ENCODE data around the gene CDK3. TPM values are rescaled to one million over a fixed set of nuclear protein-coding genes. Genes with fewer than 3 reads are reported as not detected.

Gene CDK3
- total and polyA plus RNA-seq, 2 of the 4 experiments (the other 2 are of a cell fraction) = 0.72 to 8.8 TPM

Other genes starting within 250 kb of the CDK3 start
- 18.9 and 21.9 TPM in 2 replicates for gene GALK1, start 235.7 kb upstream of the CDK3 start, total RNA-seq (2012; rRNA removed)
- gene GALK1, start 235.7 kb upstream of the CDK3 start, polyA plus RNA-seq (2012; rRNA removed) = 19.9 and 28.7 TPM in 2 replicates
- gene UNK, start 216.0 kb upstream of the CDK3 start, total RNA-seq (2012; rRNA removed) = 15.4 and 15.8 TPM in 2 replicates
- 16.9 and 17.3 TPM in 2 replicates for gene UNK, start 216.0 kb upstream of the CDK3 start, polyA plus RNA-seq (2012; rRNA removed)
- gene UNC13D, start 156.5 kb upstream of the CDK3 start, total RNA-seq (2012; rRNA removed) = under 0.01 TPM in 1 of 2 replicates, not detected in the other
- gene UNC13D, start 156.5 kb upstream of the CDK3 start, polyA plus RNA-seq (2012; rRNA removed) = 0.31 and 0.52 TPM in 2 replicates
- gene WBP2, start 145.5 kb upstream of the CDK3 start, total RNA-seq (2012; rRNA removed) = 7.8 and 9.0 TPM in 2 replicates
- 35.5 and 36.7 TPM in 2 replicates for gene WBP2, start 145.5 kb upstream of the CDK3 start, polyA plus RNA-seq (2012; rRNA removed)
- gene TRIM47, start 122.3 kb upstream of the CDK3 start, total RNA-seq (2012; rRNA removed) = 1.4 TPM in 2 replicates
- gene TRIM47, start 122.3 kb upstream of the CDK3 start, polyA plus RNA-seq (2012; rRNA removed) = 7.2 and 7.5 TPM in 2 replicates
- gene TRIM65, start 103.9 kb upstream of the CDK3 start, total RNA-seq (2012; rRNA removed) = 7.9 and 8.1 TPM in 2 replicates
- 10.6 and 10.8 TPM in 2 replicates for gene TRIM65, start 103.9 kb upstream of the CDK3 start, polyA plus RNA-seq (2012; rRNA removed)
- 13.3 and 15.3 TPM in 2 replicates for gene MRPL38, start 96.0 kb upstream of the CDK3 start, total RNA-seq (2012; rRNA removed)
- gene MRPL38, start 96.0 kb upstream of the CDK3 start, polyA plus RNA-seq (2012; rRNA removed) = 42.5 and 55.5 TPM in 2 replicates
- gene FBF1, start 59.8 kb upstream of the CDK3 start, total RNA-seq (2012; rRNA removed) = 4.5 and 5.3 TPM in 2 replicates
- gene FBF1, start 59.8 kb upstream of the CDK3 start, polyA plus RNA-seq (2012; rRNA removed) = 8.0 and 9.3 TPM in 2 replicates
- gene ACOX1, start 21.7 kb upstream of the CDK3 start, total RNA-seq (2012; rRNA removed) = 61.9 and 94.8 TPM in 2 replicates
- gene ACOX1, start 21.7 kb upstream of the CDK3 start, polyA plus RNA-seq (2012; rRNA removed) = 14.9 and 16.1 TPM in 2 replicates
- gene TEN1, start 21.6 kb upstream of the CDK3 start, total RNA-seq (2012; rRNA removed) = 14.7 and 15.6 TPM in 2 replicates
- gene TEN1, start 21.6 kb upstream of the CDK3 start, polyA plus RNA-seq (2012; rRNA removed) = 17.1 and 17.9 TPM in 2 replicates
- gene EVPL, start 26.5 kb downstream of the CDK3 start, total RNA-seq (2012; rRNA removed) = not detected in 2 replicates
- gene EVPL, start 26.5 kb downstream of the CDK3 start, polyA plus RNA-seq (2012; rRNA removed) = not detected in 2 replicates
- 47.1 and 47.2 TPM in 2 replicates for gene SRP68, start 71.7 kb downstream of the CDK3 start, total RNA-seq (2012; rRNA removed)
- gene SRP68, start 71.7 kb downstream of the CDK3 start, polyA plus RNA-seq (2012; rRNA removed) = 69.1 and 82.6 TPM in 2 replicates
- gene GALR2, start 73.9 kb downstream of the CDK3 start, total RNA-seq (2012; rRNA removed) = not detected in 2 replicates
- 0.07 and 0.10 TPM in 2 replicates for gene GALR2, start 73.9 kb downstream of the CDK3 start, polyA plus RNA-seq (2012; rRNA removed)
- not detected in 2 replicates for gene ZACN, start 78.3 kb downstream of the CDK3 start, total RNA-seq (2012; rRNA removed)
- gene ZACN, start 78.3 kb downstream of the CDK3 start, polyA plus RNA-seq (2012; rRNA removed) = not detected in 2 replicates
- 98.9 and 118 TPM in 2 replicates for gene EXOC7, start 102.9 kb downstream of the CDK3 start, total RNA-seq (2012; rRNA removed)
- gene EXOC7, start 102.9 kb downstream of the CDK3 start, polyA plus RNA-seq (2012; rRNA removed) = 85.9 and 89.5 TPM in 2 replicates
- not detected in 2 replicates for gene FOXJ1, start 140.4 kb downstream of the CDK3 start, total RNA-seq (2012; rRNA removed)
- 0.05 TPM in 1 of 2 replicates, not detected in the other for gene FOXJ1, start 140.4 kb downstream of the CDK3 start, polyA plus RNA-seq (2012; rRNA removed)
- gene RNF157, start 239.6 kb downstream of the CDK3 start, total RNA-seq (2012; rRNA removed) = 0.54 and 0.83 TPM in 2 replicates
- gene RNF157, start 239.6 kb downstream of the CDK3 start, polyA plus RNA-seq (2012; rRNA removed) = 1.1 and 1.3 TPM in 2 replicates

Data from IMR-90 (cell line).